HS-5 (cell line): ENCODE results near the gene FAM3A.

Experiments used
- DNase-seq: peaks from one replicate; pipeline ENCODE4 v3.0.0-alpha.2; 2012; ENCODE audit warnings: low read depth

The FAM3A gene

DNA sequence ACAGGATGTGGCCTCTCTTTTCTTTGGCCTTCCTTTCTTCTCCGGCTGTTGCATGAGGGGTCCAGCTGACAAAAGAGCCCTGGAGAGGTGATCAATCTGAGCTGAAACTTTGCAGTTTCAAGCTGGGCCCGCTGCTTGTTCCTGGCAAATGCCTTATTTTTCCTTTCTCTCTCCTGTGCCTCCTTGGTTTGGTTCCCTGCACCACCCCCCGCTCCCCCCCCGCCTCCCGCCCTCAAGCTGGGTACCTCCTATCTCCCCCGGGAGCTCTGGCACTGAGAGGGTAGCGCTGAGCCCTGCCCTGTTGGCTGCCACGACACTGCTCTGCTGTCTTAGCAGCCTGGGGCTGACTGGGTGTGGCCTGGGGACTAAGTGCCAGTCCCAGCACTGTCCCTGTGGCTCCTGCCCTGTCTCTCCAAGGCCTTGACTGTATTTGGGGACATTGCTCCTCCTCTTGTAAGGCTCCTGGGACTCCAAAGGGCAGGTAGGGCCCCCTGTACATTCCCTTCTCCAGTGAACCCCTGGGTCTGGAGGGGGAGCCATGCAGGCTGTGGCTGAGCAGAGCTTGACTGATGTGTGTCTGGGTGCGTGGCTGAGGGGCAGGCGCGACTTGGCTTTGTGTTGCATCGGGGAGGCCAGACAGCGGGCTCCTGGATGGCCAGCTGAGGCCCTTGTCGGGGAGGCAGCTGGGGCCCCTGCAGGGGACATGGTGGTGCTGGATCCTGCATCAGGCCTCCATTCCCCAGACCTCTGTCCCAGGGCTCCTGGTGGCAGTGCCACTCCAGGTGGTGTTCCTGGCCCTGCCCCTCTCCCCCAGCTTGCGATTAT is 56.9 kb downstream of the FAM3A start:
- no peak for DNase-seq

DNA sequence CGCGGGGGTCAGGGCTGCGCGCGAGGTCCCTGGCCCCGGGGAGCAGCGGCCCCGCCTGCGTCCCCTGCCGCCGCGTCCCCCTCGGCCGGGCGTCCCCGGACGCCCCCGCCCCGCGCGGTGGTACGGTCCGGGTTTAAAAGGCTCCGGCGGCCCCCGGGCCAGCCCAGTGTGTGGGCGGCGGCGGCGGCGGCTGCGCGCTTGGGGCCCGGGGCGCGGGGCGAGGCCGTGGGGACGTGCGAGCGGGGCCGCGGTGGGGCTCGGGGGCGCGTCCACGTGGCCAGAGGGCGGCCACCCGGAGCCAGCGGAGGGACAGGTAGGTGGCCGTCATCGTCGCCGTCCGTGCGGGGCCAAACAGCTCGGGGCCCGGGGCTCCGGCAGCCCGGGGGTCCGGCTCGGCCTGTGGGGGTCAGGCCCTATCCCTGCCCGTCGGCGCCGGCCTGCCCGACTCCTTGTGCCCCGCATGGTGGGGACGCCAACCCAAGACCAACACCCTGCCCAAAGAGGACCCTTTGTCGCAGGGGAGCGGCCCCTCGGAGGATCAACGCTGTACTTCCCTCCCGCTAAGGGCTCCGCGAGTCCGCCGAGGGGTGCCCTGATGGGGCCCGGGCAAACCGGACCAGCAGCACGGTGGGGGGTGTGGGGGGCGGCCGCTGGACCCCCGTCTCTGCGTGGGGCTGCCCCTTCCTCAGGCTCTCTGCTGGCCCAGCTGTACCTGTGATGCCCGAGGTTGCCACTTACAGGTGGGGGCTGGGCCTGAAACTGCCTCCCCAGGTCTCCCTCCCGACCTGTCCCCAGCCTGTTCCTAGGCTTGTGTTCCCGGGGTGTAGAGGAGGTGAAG is 57.7 kb downstream of the FAM3A start, which contains the start of gene PLXNA3:
PLXNA3 (plus strand) TSS at position 166 of the 838 bp plus-strand sequence. CDS start 1,903 bp downstream, outside the sequence.
- no peak for DNase-seq

DNA sequence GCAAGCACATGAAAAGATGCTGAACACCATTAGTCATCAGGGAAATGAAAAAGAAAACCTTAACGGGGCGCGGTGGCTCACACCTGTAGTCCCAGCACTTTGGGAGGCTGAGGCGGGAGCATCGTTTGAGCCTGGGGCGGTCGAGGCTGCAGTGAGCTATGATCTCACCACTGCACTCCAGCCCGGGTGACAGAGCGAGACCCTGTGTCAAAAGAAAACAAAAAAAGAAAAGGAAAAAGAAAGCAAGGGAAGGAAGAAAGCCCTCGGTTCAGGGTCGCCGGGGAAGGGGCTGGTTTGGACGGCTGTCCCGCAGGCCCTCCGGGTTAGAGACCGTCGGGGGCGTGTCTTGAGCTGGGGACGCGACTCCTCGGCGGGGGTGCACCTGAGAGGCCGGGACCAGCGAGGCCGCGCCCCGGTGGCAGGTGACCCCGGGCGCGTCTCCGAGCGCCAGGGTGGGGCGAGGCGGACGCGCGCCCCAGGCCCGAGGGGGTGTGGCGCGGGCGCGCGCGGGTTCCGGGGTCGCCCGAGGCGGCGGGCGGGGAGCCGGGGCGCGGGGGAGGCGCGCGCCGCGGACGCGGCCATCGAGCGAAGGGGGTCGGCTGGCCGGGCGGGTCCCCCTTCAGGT is 58.4 kb downstream of the FAM3A start:
- DNase-seq = no peak
